ENCODE measurements around the gene CNTNAP2.

DNA sequence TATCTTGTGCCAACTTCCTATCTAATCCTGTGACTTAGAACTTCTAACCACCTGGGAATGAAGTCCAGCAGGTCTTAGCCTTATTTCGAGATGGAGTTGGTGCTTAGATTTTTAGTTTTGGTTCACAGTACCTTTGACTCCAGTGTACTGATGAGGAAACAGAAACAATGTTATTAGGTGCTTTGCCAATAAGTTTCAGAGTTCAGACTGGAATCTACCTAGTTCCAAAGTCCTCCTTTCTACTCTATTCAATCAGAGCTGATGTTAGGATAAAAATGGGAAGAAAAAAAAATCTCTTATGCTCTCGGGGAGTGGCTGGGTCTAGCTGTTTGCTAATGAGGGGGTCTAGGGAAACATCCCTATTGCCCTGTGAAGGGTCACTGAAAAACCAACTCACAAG, 1867.7 kb downstream of the CNTNAP2 start:
- TF ChIP-seq, protein P1, sequence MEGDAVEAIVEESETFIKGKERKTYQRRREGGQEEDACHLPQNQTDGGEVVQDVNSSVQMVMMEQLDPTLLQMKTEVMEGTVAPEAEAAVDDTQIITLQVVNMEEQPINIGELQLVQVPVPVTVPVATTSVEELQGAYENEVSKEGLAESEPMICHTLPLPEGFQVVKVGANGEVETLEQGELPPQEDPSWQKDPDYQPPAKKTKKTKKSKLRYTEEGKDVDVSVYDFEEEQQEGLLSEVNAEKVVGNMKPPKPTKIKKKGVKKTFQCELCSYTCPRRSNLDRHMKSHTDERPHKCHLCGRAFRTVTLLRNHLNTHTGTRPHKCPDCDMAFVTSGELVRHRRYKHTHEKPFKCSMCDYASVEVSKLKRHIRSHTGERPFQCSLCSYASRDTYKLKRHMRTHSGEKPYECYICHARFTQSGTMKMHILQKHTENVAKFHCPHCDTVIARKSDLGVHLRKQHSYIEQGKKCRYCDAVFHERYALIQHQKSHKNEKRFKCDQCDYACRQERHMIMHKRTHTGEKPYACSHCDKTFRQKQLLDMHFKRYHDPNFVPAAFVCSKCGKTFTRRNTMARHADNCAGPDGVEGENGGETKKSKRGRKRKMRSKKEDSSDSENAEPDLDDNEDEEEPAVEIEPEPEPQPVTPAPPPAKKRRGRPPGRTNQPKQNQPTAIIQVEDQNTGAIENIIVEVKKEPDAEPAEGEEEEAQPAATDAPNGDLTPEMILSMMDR (IDR thresholded peaks at IDR 0.05; ENCODE audit: insufficient read depth, low read length, poor library complexity, severe bottlenecking), result no peak
- TF ChIP-seq EZH2phosphoT487 (conservative IDR thresholded peaks at IDR 0.05; ENCODE audit: low read length), result no peak
